Hematopoietic multipotent progenitor cell treated with erythropoietin and hydrocortisone succinate and interleukin-3 and kit ligand, for 6 days (in vitro differentiated cells): Measurements from ENCODE around the gene VWF.

Experiments
- DNase-seq: peaks from one replicate; pipeline ENCODE4 v3.0.0-alpha.2; 2015

The VWF gene

DNA sequence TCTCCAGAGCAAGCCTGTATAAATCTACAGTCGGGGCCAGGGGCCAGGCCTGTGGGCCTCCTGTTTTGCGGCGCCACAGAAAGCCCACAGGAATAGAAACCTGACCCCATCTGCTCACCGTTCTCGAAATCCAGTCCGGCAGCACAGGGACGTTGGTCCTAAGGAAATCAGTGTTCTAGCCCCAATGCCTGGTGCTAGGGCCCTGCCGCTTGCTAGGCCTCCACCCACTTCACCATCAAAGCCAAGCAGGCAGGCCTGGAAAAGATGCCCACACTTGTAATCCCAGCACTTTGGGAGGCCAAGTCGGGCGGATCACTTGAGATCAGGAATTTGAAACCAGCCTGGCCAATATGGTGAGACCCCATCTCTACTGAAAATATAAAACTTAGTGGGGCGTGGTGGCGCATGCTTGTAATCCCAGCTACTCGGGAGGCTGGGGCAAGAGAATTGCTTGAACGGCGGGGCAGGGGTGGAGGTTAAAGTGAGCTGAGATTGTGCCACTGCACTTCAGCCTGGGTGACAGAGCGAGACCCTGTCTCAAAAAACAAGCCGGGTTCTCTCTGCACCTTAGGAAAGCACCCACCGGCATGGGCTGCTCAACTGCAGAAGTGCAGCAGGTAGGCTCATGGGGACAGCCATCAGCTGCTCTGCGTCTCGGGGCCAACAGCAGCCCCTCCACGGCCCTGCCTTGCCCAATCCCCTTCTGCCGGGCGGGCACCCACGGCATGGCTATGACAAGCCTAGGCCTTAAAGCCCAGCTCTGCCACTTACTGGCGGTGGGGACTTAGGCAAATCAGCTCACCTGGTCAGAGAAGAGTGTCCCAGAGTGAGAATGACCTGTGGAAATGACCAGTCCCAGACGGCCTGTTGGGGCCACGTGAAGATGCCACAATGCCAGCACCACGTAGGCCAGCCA is 47.4 kb downstream of the VWF start:
- no peak for DNase-seq

DNA sequence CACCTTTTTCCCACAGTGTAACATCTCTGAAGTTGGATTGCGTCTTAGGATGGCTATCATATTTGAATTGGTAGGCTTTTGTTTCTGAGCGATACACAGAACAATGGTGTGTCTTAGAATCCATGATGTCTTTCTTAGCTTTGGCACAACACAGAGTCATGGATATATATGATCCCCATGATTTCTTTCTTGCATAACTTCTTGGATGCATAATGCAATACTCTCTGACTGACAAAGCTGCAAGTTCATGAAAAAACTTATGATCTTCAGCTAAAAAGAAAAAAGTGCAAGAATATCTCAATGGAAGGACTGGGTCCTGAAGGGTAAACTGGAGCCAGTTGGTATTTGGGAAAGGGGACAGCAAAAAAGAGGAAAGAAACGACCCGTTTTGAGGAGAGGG is 48.1 kb downstream of the VWF start:
- DNase-seq: no peak

DNA sequence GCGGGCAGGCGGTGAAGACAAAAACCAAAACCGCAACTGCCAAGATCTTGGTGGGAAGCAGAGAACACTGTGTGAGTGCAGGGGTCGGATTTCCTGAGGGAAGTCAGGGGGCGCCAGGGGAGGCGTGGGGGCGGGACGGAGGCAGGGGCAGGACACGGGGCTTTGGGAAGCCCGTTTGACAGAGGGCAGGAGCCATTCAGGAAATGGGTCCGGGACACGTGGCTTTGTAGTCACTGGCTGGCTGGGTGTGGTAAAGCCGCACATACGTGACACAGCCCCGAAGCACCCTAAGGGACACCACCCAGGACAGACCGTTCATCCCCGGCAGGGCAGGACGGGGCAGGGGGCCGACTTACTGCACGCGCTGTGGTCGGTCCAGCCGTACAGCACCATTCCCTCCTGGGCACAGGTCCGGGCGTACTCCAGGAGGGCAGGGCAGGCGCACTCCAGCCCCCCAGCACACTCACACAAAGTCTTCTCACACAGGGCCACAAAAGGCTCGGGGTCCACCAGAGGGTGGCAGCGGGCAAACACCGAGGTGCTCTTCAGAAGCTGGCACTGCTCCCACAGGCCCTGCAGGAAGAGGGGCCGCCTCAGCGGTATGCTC is 49.4 kb downstream of the VWF start:
- DNase-seq: peak; percentile 70

DNA sequence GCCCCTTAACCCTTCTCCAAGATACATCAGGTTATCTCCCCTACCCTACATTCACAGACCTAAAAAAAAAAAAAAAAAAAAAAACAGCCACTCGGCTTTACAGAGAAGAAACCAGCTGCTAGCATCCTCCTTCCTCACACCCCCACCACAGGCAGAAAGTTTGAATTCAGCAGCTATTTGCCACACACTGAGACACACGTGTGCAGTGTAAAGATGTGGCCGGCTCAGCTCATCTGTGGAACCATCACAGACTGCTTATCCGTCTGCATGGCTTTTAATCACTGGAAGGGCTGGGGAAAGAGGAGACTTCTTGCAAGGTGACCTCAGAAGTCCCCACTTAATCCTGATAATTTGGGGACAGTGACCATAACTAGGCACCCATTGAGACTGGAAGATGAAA is 50.0 kb downstream of the VWF start:
- DNase-seq: peak; percentile 27

- DNase-seq: no peak
Measured at GRCh38 chr12:6073426-6073825, 51.0 kb downstream of the VWF start.

DNA sequence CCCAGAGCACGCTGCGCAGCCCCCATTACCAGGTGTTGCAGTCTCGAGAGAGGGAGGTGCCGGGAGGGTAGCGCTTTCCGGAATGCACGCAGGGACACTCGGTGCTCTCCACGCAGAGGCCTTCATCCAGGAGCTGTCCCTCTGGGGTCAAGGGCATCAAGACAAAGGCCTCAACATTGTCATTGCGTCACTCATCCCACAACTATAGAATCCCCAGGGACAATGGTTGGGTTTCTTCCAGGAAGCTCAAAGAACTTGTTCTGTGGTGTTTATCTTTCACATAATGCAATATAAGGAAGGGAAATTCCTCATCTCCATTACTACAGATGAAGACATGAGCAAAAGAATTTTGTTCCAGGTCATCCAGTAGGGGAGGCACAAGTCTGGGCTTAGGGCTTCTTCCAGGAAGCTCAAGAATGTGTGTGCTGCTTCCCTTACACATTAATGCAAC is 52.1 kb downstream of the VWF start:
- DNase-seq: no peak

DNA sequence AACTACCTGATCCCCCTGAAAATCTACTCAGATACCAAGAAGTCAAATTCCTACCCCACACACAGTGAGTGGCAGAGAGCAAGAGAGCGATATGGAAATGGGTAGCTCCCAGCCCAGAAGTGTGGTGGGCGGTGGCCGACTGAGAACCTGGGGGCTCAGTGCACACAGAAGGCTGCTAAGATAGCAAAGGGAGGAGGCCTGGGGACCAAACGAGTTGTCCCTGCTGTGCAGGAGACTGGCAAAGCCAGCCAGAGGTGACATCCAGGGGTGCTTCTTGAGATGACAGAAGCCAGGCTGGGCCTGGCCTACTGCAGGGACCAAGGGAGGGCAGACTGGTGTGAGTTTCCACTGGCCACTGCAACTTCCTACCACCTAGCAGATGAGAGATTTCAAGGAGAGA is 52.9 kb downstream of the VWF start:
- peak; percentile 69 for DNase-seq

DNA sequence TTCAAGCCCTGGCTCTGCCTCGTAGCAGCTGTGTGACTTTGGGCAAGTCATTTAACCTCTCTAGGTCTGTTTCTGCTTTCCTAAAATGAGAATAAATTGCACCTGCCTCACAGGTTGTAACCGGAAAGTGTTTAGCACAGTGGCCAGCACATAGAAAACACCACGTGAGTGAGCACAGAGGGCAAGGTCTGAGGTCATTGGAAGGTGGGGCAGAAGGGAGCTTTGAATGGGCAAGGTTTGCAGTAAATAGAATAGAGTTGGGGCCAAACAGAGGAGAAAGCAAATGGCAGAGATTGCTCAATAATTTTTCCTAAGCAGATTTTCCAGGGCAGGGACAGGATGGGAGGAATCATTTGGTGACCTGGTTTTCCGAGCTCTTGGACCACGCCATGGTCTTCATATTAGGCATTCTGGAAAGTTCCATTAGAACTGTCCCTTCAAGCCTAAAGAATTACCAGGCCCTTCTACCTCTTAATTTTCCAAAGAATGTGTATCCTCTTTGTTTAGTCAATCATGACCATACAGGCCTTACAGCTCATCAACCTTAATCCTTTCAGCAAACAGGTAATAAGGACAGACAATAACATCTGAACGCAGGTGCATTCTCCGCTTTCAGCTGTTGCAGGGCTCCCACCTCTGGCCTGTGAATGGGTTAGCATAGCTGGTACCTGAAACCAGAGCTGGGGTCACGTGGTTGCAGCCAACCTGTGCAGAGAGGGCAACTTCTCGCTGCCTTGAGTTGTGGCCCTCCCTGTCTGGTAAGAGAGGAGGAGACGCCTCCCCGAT is 53.8 kb downstream of the VWF start:
- DNase-seq: no peak

DNA sequence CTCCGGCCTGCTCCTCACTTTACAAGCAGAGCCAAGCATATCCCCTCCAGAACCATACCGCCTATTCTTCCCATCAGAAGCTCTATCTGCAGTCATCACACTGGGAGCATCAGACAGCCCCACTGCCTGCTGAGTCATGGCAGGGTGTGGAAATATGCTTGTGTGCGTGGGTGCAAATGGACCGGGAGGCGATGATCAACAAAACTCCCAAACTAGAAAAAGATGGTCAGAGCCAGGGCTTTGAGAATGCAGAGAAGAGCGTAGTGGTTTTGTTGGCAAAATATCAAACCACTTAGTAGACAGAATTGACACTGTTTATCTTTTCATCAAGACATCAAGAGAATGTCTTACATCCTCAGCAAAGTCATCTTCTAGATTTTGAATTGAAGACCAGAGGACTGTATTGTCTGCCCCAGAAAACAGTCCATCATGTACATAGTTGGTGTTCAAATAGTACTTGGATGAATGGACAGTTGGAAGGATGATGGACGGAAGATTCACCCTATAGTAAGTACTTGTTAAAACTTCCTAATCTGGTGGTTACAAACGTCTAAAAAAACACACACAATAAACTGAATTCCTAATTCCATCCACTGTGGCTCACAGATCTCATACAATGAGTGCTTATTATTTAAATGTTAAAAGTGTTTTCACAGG is 54.9 kb downstream of the VWF start:
- DNase-seq: peak; percentile 72

GRCh38 chr12:6068227-6068626 is 56.2 kb downstream of the VWF start:
- no peak for DNase-seq

DNA sequence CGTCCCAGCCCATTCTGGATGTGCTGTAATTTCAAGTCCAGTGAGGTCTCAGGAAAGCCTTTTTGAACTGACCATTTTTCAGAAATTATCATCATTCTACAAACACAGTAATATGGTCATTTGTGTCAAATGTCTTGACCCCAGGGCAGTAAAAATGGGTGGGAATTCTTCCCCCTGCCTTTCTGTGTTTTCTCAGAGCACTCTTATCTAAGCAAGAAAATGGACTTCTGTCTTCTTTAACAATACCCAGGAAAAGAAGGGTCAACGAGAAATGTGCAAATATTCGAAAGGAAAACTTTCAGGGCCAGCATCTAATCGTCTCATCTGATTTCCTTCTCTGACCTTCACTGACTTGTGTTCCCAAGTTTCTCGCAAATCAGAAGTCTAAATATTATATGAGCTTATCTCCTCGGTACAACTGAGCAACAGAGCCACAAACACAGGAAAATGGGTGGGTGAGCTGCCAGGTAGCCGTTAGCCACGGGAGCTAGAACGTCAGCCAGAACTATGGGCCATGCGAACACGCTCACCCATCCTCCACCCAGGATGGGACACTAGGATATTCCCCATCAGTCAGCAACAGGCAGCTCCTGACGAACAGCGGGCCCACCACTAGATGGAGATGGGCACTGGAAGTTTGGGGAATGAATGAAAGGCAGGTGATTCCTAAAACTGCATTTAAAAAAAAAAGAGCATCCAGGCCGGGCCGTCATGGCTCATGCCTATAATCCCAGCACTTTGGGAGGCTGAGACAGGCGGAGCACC is 57.1 kb downstream of the VWF start:
- no peak for DNase-seq

GRCh38 chr12:6066651-6067050 is 57.8 kb downstream of the VWF start:
- DNase-seq: no peak

GRCh38 chr12:6065863-6066199 is 58.6 kb downstream of the VWF start:
- no peak for DNase-seq

DNA sequence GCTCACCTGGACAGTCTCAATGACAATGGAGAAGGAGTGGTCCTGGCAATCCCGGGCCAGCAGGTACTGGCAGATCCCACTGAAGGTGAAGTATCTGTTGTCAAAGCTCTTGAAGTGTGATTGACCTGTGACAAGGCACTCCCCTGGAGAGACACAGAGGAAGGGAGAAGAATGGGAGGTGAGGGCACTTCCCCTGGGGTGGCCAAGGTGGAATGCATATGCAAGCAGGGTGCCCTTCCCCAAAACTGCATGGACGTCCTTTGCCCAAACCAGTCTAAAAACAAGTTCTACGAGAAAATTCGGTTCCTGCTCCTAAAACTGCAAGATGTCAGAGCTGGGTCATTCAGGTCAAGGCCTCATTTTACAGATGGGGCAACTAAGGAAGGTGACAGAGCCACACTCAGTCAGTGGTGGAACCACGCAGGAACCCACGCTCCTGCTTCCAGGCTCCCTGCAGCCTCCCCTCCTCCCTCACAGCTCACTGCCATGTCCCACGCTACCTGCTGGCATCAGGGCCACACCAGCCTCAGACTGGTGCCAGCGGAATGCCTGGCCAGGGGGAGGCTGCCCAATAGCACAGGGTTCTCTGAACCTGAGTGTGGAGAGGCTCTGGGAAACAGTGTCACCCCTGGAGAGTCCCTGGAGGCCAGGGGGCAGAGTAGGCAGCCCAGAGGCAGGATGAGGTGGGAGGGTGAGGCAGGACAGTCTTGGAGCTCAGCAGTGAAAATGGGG is 59.2 kb downstream of the VWF start:
- DNase-seq: no peak

- peak; percentile 72 for DNase-seq
Measured at GRCh38 chr12:6062757-6063735, 61.4 kb downstream of the VWF start.

GRCh38 chr12:6062395-6062756 is 62.1 kb downstream of the VWF start:
- no peak for DNase-seq

DNA sequence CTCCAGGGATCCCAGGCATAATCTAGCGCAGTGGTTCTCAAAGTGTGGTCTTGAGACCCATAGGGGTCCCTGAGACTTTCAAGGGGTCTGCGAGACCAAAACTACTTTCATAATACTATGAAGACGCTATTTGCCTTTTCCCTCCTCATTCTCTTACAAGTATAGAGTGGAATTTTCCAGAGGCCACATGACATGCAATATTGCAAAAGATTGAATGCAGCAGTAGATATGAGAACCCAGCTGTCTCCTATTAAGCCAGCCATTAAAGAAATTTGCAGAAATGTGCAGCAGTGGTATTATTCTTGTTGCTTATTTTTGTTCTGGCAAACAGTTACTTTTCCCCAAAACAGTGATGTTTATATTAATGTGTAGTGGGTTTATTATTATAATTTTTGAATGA is 62.8 kb downstream of the VWF start:
- no peak for DNase-seq

GRCh38 chr12:6059860-6060565 is 64.5 kb downstream of the VWF start:
- no peak for DNase-seq

GRCh38 chr12:6059221-6059620 is 65.2 kb downstream of the VWF start:
- DNase-seq: no peak
